Trophoblast cell (in vitro differentiated cells and primary cell): ENCODE measurements around the gene CDC25A.

Source experiments
- DNase-seq, 2 donors: peaks; one replicate each; pipeline ENCODE4 v3.0.0-alpha.2; 2016
- H2AFZ ChIP-seq: 2 replicates; pipeline ENCODE4 v1.6.1; 2013; ENCODE audit warnings: low read length, moderate library complexity, mild to moderate bottlenecking; ENCODE audit not compliant: insufficient read depth, poor library complexity
- H2AK5ac ChIP-seq: 2 replicates; pipeline ENCODE4 v1.6.1; 2013; ENCODE audit warnings: mild to moderate bottlenecking, low read length
- H2BK120ac ChIP-seq: 2 replicates; pipeline ENCODE4 v1.6.1; 2013; ENCODE audit warnings: low read length, mild to moderate bottlenecking, moderate library complexity; ENCODE audit not compliant: insufficient read depth, poor library complexity
- H2BK12ac ChIP-seq: 2 replicates; pipeline ENCODE4 v1.6.1; 2013; ENCODE audit warnings: mild to moderate bottlenecking, low read length, moderate library complexity
- H2BK5ac ChIP-seq: 2 replicates; pipeline ENCODE4 v1.6.1; 2013; ENCODE audit warnings: low read length, low read depth, moderate library complexity, mild to moderate bottlenecking; ENCODE audit not compliant: poor library complexity
- H3K14ac ChIP-seq: 2 replicates; pipeline ENCODE4 v1.6.1; 2013; ENCODE audit warnings: mild to moderate bottlenecking, low read length
- H3K18ac ChIP-seq: 2 replicates; pipeline ENCODE4 v1.6.1; 2013; ENCODE audit warnings: mild to moderate bottlenecking, low read length
- H3K23ac ChIP-seq: 2 replicates; pipeline ENCODE4 v1.6.1; 2013; ENCODE audit warnings: low read length
- H3K27ac ChIP-seq: 2 replicates; pipeline ENCODE4 v1.5.1; 2013; ENCODE audit warnings: low read depth, mild to moderate bottlenecking, inconsistent platforms, low read length, moderate library complexity
- H3K27me3 ChIP-seq: 2 replicates; pipeline ENCODE4 v1.6.1; 2013; ENCODE audit warnings: inconsistent platforms, mild to moderate bottlenecking, low read length, moderate library complexity; ENCODE audit not compliant: insufficient read depth
- H3K36me3 ChIP-seq, 2 experiments: 1 replicate in 1 of 2; 2 replicates in 1 of 2; pipeline ENCODE4 v1.6.1; 2013; ENCODE audit warnings: low read length in 2 of 2, mild to moderate bottlenecking in 2 of 2, moderate library complexity in 1 of 2; ENCODE audit not compliant: insufficient read depth in 2 of 2, control insufficient read depth in 1 of 2
- H3K4ac ChIP-seq: 2 replicates; pipeline ENCODE4 v1.6.1; 2013; ENCODE audit warnings: low read depth, mild to moderate bottlenecking, low read length, moderate library complexity
- H3K4me1 ChIP-seq, 2 experiments: 1 replicate in 1 of 2; 2 replicates in 1 of 2; pipeline ENCODE4 v1.6.1; 2013; ENCODE audit warnings: low read length in 2 of 2, mild to moderate bottlenecking in 2 of 2, moderate library complexity in 1 of 2; ENCODE audit not compliant: insufficient read depth in 2 of 2, control insufficient read depth in 1 of 2
- H3K4me2 ChIP-seq: 2 replicates; pipeline ENCODE4 v1.6.1; 2013; ENCODE audit warnings: inconsistent platforms, mild to moderate bottlenecking, low read length, moderate library complexity
- H3K4me3 ChIP-seq: 2 replicates; pipeline ENCODE4 v1.5.1; 2013; ENCODE audit warnings: mild to moderate bottlenecking, low read depth, low read length, inconsistent platforms
- H3K79me1 ChIP-seq: one replicate; pipeline ENCODE4 v1.6.1; 2013; ENCODE audit warnings: low read length
- H3K79me2 ChIP-seq: 2 replicates; pipeline ENCODE4 v1.6.1; 2013; ENCODE audit warnings: low read length, mild to moderate bottlenecking; ENCODE audit not compliant: control insufficient read depth, insufficient read depth, poor library complexity
- H3K9ac ChIP-seq: 2 replicates; pipeline ENCODE4 v1.6.1; 2013; ENCODE audit warnings: mild to moderate bottlenecking, low read length
- H3K9me3 ChIP-seq: 2 replicates; pipeline ENCODE4 v1.6.1; 2013; ENCODE audit warnings: low read depth, mild to moderate bottlenecking, control low read depth, inconsistent platforms, low read length; ENCODE audit not compliant: insufficient read depth
- H4K12ac ChIP-seq: 2 replicates; pipeline ENCODE4 v1.6.1; 2013; ENCODE audit warnings: low read depth, mild to moderate bottlenecking, low read length, moderate library complexity
- H4K8ac ChIP-seq: 2 replicates; pipeline ENCODE4 v1.6.1; 2013; ENCODE audit warnings: low read depth, mild to moderate bottlenecking, low read length, moderate library complexity
- H4K91ac ChIP-seq: one replicate; pipeline ENCODE4 v1.6.1; 2013; ENCODE audit warnings: low read depth, mild to moderate bottlenecking, low read length, moderate library complexity
- WGBS: extraction: QIAGEN DNeasy Blood & Tissue Kit; methylation state at CpG from one replicate; pipeline ENCODE4 v1.1.7; 2013; ENCODE audit warnings: missing lambda C conversion rate; ENCODE audit not compliant: insufficient read length, insufficient coverage; ENCODE audit errors: extremely low coverage; 5-methylcytosine and 5-hydroxymethylcytosine counted together

The CDC25A gene

DNA sequence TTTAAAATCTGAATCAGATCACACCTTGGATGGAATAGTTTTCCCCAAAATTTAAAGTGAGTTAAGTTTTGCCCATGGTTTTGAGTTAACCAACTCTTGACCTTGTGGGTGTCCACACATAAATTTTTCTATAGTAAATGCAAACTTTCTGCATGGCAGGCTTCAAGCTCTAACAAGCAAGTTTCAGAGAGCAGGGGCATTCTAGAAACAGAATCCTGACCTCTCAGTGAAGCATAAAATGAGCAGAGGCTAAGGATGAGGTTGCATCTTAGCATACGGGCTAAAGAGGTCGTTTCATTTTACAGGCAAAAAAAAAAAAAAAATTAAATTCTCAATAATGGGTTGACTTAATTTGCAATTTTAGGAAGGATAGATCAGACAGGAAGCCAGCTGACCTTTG is 32.1 kb downstream of the CDC25A start:
- Histone ChIP-seq H4K8ac (no peak overlapping the region), H3K27ac (no peak overlapping the region), H3K18ac (no peak overlapping the region), H3K27me3 (no peaks in the 10 kb centered on the region), H4K91ac (no peak overlapping the region), H2BK12ac (no peak overlapping the region), H2AK5ac (no peak overlapping the region), H3K4me1 (peaks cover 2 to 9% of the 10 kb centered on the region in 2 experiments), H3K23ac (no peak overlapping the region), H3K79me2 (no peaks in the 10 kb centered on the region), H2AFZ (no peak overlapping the region), H3K36me3 (peaks cover 19 to 25% of the 10 kb centered on the region in 2 experiments), H3K4ac (no peak overlapping the region), H3K9ac (no peak overlapping the region), H4K12ac (no peak overlapping the region), H3K4me2 (no peak overlapping the region), H3K79me1 (no peaks in the 10 kb centered on the region), H3K4me3 (no peak overlapping the region), H3K14ac (no peak overlapping the region), H3K9me3 (no peaks in the 10 kb centered on the region), H2BK120ac (no peak overlapping the region), H2BK5ac (no peak overlapping the region)
- no peak for DNase-seq
- no CpG with 5 or more reads among the region's 2 CpGs for WGBS

DNA sequence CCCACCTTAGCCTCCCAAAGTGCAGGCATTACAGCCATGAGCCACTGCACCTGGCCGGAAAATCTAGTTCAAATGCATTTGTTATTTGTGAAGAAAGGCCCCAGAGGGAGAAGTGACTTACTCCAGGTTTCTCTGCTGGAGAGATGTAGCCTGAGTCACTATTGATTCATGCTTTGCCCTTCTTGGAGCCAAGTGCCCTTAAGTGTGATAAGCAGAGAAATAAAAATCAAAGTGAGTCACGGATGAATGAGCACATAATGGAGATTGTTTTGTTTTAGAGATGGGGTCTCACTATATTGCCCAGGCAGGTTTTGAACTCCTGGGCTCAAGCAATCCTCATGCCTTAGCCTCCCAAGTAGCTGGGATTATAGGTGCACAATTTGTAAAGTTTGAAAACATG is 33.1 kb downstream of the CDC25A start:
- H3K14ac ChIP-seq = no peak overlapping the region
- H3K4me1 ChIP-seq = peaks cover 2 to 9% of the 10 kb centered on the region in 2 experiments
- H3K79me1 ChIP-seq = no peaks in the 10 kb centered on the region
- H3K4me2 ChIP-seq = no peak overlapping the region
- WGBS = no CpG with 5 or more reads among the region's 2 CpGs
- H3K9ac ChIP-seq = no peak overlapping the region
- no peak overlapping the region for H3K4ac ChIP-seq
- no peak overlapping the region for H2AK5ac ChIP-seq
- no peak overlapping the region for H2BK120ac ChIP-seq
- H4K91ac ChIP-seq = no peak overlapping the region
- peak; percentile 43 to 56 for DNase-seq
- H3K79me2 ChIP-seq = no peaks in the 10 kb centered on the region
- H3K27me3 ChIP-seq = no peaks in the 10 kb centered on the region
- no peak overlapping the region for H3K27ac ChIP-seq
- H2BK5ac ChIP-seq = no peak overlapping the region
- no peak overlapping the region for H4K12ac ChIP-seq
- no peak overlapping the region for H3K18ac ChIP-seq
- H4K8ac ChIP-seq = no peak overlapping the region
- no peaks in the 10 kb centered on the region for H3K9me3 ChIP-seq
- H3K23ac ChIP-seq = no peak overlapping the region
- H2BK12ac ChIP-seq = no peak overlapping the region
- H3K36me3 ChIP-seq = peaks cover 15 to 20% of the 10 kb centered on the region in 2 experiments
- no peak overlapping the region for H3K4me3 ChIP-seq
- no peak overlapping the region for H2AFZ ChIP-seq

DNA sequence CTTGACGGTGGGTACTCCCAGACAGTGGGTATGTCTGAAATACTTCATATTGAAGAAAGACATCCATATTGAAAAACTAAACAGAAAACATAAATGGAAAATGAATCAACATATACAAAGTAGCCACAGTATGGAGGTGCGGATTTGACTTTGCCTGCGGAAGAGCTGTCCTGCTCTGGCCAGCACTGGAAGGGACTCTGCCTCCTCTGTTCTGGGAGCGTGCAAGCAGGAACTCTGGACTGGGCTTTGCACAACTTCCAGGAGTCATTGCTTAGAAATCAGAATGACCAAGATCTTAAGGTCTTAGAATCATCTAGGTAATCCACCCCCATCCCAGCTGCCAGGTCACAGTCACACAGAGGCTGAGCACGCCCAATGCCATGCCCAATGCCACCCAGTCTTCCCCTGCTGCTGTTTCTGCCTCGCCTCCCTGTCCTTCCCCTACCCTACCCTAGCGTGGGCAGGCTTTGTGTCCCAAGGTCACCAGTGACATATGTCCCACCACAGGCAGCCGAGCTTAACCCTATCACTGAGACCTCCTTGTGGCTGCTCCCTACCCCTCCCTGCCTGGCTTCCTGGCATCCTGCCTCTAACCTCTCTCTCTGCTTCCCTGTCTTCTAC is 36.3 kb downstream of the CDC25A start:
- H3K9me3 ChIP-seq = no peaks in the 10 kb centered on the region
- H3K4me2 ChIP-seq = no peak overlapping the region
- H2BK5ac ChIP-seq = no peak overlapping the region
- H4K8ac ChIP-seq = peak overlapping the region; percentile 2
- no peaks in the 10 kb centered on the region for H3K79me2 ChIP-seq
- no peak overlapping the region for H2BK120ac ChIP-seq
- H3K23ac ChIP-seq = no peak overlapping the region
- no peak overlapping the region for H3K9ac ChIP-seq
- H3K4ac ChIP-seq = no peak overlapping the region
- no peak overlapping the region for H4K91ac ChIP-seq
- no peak overlapping the region for H3K14ac ChIP-seq
- H3K27me3 ChIP-seq = no peaks in the 10 kb centered on the region
- H3K27ac ChIP-seq = no peak overlapping the region
- no peak overlapping the region for H2AK5ac ChIP-seq
- no peak overlapping the region for H2AFZ ChIP-seq
- H3K4me3 ChIP-seq = no peak overlapping the region
- no peak overlapping the region for H2BK12ac ChIP-seq
- H3K4me1 ChIP-seq = peaks cover 0 to 6% of the 10 kb centered on the region in 2 experiments
- WGBS = no CpG with 5 or more reads among the region's 8 CpGs
- H3K79me1 ChIP-seq = no peaks in the 10 kb centered on the region
- H3K18ac ChIP-seq = no peak overlapping the region
- H3K36me3 ChIP-seq = no peaks in the 10 kb centered on the region
- peak overlapping the region; percentile 56 for H4K12ac ChIP-seq
- DNase-seq = no peak

DNA sequence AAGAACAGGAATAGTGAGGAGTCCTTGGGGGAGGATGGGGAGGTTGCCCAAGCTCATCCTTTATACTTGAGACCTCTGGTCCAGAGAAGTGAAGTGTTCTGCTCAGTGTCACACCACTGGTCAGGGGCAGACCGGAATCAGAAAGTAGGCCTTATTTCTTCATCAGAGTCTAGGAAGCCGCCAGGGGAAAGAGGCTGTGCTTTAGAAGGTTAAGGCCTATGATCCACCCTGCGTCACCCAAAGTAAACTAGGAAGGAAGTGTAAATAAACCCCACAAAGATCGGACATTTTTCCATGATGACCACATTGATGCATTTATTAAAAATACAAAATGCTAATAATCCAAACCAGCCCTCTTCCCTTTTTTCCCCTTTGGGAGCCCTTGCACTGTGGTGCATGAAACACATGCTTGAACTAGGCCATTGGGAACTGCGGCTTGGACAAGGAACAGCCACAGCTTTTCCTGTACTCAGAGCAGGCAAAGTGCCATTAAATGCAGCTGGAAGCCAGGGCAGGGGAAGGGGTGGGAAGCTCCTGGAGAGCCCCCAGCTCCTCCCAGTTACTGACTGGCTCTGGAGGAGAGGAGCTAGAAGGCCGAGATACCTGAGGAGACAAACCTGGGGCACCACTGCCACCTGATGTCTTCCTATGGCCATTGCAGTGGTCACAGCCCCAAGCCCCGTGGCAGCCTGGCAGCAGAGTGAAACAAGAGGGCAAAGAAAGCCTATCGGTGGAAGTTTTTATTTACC is 37.0 kb downstream of the CDC25A start:
- Histone ChIP-seq H3K4me2 (no peak overlapping the region), H3K4ac (no peak overlapping the region), H3K14ac (no peak overlapping the region), H3K23ac (no peak overlapping the region), H2BK120ac (no peak overlapping the region), H3K4me1 (peaks cover 0 to 6% of the 10 kb centered on the region in 2 experiments), H3K79me2 (no peaks in the 10 kb centered on the region), H2AK5ac (no peak overlapping the region), H4K91ac (no peak overlapping the region), H3K27me3 (no peaks in the 10 kb centered on the region), H3K27ac (no peak overlapping the region), H4K8ac (no peak overlapping the region), H2AFZ (no peak overlapping the region), H2BK5ac (no peak overlapping the region), H3K36me3 (no peaks in the 10 kb centered on the region), H3K79me1 (no peaks in the 10 kb centered on the region), H3K18ac (no peak overlapping the region), H3K4me3 (no peak overlapping the region), H3K9me3 (no peaks in the 10 kb centered on the region), H2BK12ac (no peak overlapping the region), H4K12ac (no peak overlapping the region), H3K9ac (no peak overlapping the region)
- WGBS = no CpG with 5 or more reads among the region's 8 CpGs
- DNase-seq = peak; percentile 70 to 75
